NCI-H128 (cell line): ENCODE data around the gene DUOXA1.
"Not testable (repeated sequence)": the region's sequence is repeated elsewhere in the genome, so short reads cannot be mapped to it uniquely, and the experiment has no call there.

ENCODE experiments used
- DNase-seq: peaks from one replicate; lab custom pipeline; 2025; ENCODE audit not compliant: unreplicated experiment; lab: John Stamatoyannopoulos, UW

Gene DUOXA1

DNA sequence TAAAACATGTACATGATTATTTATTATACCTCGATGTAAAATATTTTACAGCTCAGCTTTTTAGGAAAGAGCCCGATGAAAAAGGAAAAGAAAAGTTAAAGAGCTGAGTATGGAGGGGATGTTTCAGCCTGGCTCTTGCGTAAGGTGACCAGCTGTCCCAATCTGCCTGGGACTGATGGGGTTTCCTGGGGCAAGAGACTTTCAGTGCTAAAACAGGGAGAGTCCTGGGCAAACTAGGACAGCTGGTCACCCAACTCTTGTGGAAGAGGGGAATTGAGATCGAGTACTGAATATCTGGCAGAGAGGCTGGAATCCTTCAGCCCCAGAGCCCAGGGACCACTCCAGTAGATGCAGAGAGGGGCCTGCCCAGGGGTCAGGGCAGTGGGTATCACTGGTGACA is 36.7 kb downstream of the DUOXA1 start:
- no peak for DNase-seq

DNA sequence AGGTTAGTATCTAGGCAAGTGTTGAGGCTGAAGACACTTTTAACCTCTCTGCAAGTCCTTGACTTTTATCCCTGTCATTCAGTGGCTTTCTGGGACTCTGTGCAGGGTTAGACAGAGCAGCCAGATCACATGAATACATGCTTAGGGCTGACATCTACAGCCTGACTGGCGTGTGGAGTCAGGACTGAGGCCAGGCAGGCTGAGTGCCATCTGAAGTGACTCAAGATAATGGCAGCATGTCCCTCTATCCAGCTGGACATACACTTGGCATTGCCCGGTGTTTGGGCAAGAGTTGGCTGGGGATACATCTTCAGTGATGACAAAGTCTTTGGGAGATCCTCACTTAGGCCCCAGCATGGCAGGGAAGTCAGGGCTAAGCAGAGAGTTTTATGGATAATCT is 38.1 kb downstream of the DUOXA1 start:
- DNase-seq: no peak

DNA sequence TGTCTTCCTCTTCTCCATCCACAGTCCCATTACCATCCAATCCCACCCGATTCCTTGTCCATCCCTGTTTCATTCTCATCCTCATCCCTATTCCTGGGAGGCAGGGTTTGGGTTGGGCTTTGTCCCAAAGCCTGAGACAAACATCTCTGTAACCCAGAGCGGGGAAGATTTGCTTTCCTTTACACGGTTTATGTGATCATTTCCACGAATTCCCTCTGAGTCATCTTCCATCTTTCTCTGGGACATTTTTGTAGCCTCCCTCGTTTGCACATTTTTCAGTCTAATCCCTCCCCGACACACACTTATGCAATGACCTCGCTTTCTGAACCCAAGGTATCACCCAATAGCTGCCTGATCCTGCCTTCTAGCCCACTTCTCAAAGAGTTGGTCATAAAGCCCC is 38.5 kb downstream of the DUOXA1 start:
- DNase-seq: no peak

DNA sequence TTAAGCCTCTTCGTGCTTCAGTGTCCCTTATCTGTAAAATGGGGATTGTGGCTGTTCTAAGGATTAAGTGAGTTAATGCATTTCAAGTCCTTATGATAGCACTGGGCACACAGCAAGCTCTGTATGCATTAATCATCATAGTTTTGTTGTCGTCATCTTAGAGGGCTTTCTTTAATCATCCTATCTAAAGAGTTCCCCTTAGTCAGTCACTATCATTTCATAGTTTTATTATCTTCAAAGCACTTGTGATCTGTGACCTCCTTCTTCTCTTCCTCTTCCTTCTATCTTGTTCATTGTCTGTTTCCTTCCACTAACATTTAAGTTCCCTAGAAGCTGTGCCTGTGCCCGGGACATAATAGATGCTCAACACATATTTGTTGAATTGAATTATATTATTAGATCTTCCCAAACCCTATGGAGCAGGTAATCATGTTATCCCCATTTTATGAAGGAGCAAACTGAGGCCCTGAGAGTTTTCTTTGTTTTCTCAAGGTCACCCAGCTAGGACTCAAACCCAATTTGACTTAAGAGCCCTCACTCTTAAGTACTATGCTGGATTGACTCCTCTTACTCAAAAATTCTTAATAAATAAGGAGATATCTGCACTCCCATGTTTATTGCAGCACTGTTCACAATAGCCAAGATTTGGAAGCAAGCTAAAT is 39.8 kb downstream of the DUOXA1 start:
- DNase-seq: no peak

DNA sequence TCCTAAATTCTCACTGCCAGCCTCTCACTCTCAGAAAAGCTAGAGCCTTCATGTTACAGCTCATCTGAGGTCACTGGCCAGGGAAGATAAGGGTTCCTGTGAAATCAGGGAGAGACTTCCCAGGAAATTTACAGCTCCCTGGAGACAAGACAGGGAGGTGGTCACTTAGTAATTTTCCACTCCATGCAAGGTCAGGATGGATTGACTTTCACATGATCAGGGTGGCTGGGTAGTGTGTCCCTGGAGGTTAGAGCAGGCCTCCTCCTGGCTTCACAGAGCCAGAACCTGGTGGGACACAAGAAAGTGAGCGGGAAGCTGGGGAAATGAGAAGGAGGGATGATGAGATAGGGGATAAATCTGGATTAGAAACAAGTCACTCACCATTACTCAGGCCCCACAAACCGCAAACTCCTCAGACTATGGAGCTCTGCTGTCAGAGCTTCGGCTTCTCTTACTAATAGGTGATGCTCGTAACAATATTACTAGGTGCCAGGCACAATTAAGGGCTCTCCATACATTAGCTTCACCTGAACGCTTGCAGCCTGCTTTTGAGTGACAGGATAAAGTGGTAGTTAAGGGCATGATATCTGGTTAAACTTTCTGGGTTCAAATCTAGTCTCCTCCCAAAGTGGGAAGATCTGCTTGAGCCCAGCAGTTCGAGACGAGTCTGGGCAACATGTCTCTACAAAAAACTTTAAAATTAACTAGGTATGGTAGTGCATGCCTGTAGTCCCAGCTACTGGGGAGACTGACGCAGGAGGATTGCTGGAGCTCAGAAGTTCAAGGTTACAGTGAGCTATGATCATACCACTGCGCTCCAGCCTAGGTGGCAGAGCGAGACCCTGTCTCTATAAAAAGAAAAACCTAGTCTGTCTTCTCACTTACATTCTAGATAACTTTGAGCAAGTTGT is 40.6 kb downstream of the DUOXA1 start:
- no peak for DNase-seq

DNA sequence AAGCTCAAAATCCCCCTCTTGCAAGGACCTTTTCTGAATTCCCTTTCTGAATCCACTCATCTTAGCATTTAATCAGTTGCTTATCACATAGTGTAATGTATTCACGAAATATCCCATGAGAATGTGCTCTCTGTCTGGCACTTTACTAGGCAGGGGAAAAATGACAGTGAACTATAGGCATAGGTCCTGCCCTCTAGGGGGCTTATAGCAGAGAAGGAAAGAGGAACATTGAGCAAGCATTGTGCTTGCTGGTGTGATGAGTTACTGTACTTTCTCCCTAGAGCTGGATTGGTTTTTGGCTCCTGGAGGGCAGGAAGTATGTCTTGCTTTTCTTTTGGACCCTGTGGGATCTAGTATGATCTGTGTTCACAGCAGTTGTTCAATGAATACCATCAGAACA is 42.2 kb downstream of the DUOXA1 start:
- no peak for DNase-seq

DNA sequence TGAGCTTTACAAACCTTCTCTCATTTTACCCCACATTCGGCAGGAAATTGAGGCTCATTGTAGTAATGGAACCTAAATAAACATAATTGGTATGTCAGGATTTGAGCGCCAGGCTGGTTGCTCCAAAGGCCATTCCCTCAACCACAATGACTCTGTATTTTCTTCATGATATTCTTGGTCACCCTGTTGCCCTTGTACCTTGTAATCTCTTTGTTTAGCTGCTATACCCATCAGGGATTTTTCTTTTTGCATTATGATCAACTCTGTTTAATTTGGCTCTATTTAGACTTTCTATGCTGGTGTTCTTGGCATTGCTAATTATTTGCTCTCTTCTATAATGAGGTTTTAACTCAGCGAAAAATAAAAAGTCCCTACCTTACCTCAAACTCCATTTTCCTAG is 45.5 kb downstream of the DUOXA1 start:
- no peak for DNase-seq

DNA sequence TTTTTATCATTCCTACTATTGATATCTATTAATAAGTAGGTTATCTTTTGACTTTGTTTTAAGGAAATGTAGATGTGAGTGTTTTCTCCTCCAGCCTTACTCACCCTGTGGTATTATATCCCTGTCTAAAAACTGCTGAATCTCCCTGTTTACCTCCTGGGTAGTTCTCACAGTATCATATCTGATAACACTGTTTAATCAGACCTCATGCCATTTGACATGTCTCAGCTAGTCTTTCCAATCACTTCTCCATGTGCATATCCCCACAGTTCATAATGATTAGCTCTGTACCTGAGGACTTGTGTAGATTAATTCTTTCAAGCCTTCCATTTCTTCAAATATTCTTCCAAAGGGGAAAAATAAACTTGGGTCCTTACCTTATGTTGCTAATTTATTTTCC is 46.5 kb downstream of the DUOXA1 start:
- no peak for DNase-seq

DNA sequence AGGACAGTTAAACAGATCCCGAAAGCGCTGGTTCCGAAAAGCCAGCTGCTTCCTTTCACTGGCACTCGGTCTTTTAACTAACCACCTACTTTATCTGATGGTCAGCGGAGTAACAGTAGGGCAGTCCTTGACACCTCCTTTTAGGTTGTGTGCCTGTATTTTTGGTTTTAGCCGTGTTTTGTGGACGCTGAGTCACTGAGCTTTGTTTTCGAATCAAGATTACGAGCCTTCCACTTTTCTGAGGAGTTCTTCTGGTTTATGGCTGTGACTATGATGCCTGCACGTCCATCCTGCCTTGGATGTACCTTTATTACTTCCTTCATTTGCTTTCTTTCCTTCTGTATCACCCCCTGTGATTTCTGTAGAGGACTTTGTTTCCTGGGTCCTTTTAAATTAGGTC is 47.3 kb downstream of the DUOXA1 start:
- not testable (repeated sequence) for DNase-seq

DNA sequence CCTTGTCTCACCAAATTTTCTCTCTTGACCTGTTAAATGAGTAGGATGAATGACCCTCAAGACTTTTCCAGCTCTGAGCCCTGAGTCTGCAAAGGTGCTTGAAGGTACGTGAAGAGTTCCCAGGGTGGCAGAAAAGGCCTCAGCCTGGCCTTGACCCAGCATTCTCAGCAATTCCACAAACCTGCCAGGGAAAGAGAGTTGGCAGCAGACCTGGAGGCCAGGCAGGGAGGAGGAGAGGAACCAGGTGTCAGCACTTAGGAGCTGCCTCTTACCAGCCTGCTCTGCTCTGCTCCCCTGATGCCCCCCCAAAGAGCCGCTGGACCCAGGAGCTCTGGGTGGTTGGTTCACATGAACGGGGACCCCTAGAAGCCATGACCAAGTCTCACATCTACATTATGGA is 49.1 kb downstream of the DUOXA1 start:
- DNase-seq: not testable (repeated sequence)

DNA sequence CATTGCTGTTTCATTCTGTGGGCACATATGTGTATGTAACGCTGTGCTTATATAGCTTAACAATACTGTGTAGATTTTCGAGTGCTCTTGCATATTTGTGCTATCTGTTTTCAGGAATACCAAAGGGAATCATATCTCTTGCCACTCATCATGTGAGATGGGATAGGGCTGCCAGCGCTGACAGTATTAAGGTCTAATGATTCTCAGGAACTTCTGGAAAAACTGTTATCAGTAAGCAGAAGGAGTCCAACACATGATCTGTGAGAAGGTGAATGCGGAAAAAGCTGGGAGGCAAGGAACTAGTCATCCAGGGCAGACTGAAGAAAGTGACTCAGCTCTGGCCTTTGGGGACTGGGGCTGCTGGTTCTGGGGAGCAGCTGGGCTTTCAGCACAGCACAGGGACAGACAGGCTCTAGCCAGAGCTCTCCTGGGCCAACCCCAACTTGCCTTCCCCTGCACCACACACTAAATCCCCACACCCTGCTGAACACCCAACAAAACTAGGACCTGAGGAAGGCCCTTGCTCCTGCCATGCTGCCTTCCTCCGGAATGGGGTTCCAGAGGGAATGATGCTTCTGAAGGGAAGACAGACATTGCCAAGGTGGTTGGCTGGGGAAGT is 49.9 kb downstream of the DUOXA1 start:
- DNase-seq: not testable (repeated sequence)

DNA sequence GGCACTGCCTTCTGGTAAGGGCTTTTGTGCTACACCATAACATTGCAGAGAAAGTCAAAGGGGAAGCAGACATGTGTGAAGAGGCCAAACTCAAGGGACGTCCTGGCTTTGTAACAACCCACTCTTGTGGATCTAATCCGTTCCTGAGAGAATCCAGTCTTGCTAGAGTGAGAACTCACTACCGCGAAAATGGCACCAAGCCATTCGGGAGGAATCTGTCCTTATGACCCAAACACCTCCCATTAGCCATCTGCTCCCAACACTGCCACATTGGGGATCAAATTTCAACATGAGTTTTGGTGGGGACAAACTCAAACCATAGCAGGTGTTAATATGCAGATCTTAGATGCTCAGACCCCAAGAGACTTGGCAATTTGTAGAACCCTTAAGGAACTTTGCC is 50.5 kb downstream of the DUOXA1 start:
- not testable (repeated sequence) for DNase-seq

DNA sequence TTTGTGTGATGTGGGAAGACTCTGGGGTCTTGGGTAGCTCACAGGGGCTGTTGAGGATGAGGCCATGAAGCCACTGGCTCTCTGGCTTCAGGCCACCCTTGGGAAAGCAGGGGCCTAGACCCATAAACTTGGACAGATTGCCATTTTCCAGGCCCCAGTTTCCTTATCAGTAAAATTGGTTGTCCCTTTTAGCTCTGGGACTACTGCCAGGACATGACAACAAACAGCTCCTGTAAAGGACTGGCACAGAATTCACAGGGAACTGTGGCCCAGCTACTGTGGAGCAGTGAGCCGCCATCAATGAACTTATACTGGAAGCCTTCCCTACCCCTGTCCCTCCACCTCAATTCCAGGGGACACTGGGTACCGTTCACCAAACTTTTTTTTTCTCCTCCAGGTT is 52.3 kb downstream of the DUOXA1 start:
- DNase-seq: not testable (repeated sequence)

DNA sequence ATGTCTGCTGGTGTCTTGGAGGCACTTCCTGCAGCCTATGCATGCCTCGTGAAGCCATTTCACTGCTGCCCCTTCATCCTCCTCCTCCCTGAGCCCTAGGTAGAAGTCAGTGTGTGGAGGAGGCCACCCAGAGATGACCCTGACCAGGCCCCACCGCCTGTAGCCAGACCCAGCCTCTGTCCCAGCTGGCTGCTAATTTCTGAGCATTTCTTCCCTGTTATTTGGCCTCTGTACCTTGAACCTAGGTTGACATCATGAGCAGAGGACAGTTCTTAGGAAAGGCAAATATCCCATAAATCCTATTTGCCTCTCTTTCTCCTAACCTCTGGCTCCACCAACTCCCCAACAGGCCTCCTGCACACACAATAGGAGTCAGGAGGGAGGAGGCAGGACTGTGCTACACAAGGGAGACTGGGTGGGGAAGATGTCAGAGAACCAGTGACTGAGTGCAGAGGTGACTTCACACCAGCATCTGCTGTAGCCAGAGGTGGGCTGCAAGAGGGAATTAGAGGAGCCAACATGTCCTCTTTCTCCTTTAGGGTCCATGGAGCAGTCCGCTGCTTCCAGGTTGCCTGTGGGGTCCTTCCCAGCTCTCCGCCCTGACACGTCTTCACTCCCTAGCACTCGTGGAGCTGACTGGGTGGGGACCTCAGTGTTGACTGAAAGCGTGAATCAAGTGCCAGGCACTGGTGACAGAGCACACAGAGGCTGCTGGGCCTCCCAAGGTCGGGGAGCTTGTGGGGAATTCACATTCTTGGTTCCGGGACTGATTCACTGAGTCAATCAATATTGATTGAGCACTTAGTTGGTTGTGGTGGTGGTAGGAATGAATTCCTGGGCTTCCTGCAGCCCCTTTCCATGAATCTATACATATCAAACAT is 54.0 kb downstream of the DUOXA1 start:
- DNase-seq: not testable (repeated sequence)

DNA sequence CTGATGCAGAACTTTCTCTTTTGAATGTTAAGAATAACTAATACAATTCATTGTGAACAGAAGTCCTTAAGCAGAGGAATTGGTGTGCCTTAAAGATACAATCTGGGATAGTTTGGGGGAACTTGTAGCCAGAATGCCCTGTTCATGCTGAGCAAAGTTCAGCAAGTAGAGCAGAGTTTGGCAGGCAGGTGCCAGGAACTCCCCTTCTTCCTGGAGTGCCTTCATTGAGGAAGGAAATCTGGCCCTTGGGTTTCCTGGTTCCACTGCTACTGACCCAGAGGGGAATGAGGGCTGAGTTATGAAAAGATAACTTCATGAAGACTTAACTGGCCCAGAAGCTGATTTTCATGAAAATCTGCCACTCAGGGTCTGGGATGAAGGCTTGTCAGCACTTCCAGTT is 56.1 kb downstream of the DUOXA1 start:
- DNase-seq: not testable (repeated sequence)

DNA sequence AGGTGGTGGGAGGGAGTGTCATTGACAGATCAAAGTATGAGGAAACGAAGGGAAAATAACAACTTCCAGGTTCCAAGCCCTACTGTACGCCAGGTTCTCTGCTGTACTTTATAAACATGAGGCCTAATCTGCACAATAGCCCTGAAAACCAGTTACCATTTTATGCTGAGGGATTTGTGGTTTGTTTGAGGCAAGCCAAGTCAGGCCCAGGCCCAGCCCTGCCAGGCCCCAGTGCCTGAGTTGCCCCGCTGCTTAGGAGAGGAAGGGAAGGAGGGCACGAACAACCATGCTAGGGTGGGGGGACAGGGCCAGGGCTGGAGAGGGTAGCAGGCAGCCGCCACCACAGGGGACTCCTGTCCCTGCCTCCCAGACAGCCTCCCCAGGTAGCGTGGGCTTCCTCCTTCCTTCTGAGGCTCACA is 59.7 kb downstream of the DUOXA1 start:
- DNase-seq: not testable (repeated sequence)
